SU-DHL-6 (cell line): ENCODE measurements around the gene ABCA5.

Experiments used
- CTCF ChIP-seq: fragments of 200-600 bp; sonication (generic); IDR thresholded peaks from one replicate; pipeline ENCODE4 v1.5.1; 2017; ENCODE audit warnings: antibody characterized with exemption, mild to moderate bottlenecking, low read length, moderate library complexity; ENCODE audit not compliant: insufficient read depth, poor library complexity, severe bottlenecking
- EZH2phosphoT487 ChIP-seq: fragments of 200-600 bp; sonication (generic), shearing (Covaris generic); conservative IDR thresholded peaks from 2 replicates; pipeline ENCODE4 v1.6.1; 2018; ENCODE audit warnings: mild to moderate bottlenecking, antibody characterized with exemption, low read length, moderate library complexity, mixed read lengths

GRCh38 chr17:69239611-69240600 lies 87.0 kb downstream of the ABCA5 start:
- no peak for TF ChIP-seq CTCF
- no peak for TF ChIP-seq EZH2phosphoT487
